LHCN-M2 (cell line): ENCODE data around the gene MYO9B. TPM values are rescaled to one million over a fixed set of nuclear protein-coding genes. Genes with fewer than 3 reads are reported as not detected.
"Not testable (repeated sequence)": the region's sequence is repeated elsewhere in the genome, so short reads cannot be mapped to it uniquely, and the experiment has no call there.

Experiments
- DNase-seq: peaks from one replicate; pipeline ENCODE4 v3.0.0-alpha.2; 2012; ENCODE audit warnings: low read depth
- total RNA-seq: library from RNA; depleted of rRNA; stranded (reverse); fragments of >200 nt; gene quantifications from 2 replicates; pipeline ENCODE4 v1.2.3, GENCODE V29; 2014

The MYO9B gene
- total RNA-seq, 1 experiment from 2014 or later = 52.1 TPM

GRCh38 chr19:17180997-17181702 is 105.6 kb downstream of the MYO9B start:
- DNase-seq = no peak

- no peak for DNase-seq
These were observed 107.7 kb downstream of the MYO9B start for GRCh38 chr19:17183271-17183761.

- no peak for DNase-seq
These were observed 108.3 kb downstream of the MYO9B start for GRCh38 chr19:17183858-17184321.

GRCh38 chr19:17184371-17184841 is 108.8 kb downstream of the MYO9B start:
- no peak for DNase-seq

- no peak for DNase-seq
These were observed 110.0 kb downstream of the MYO9B start for GRCh38 chr19:17185590-17185989.

- not testable (repeated sequence) for DNase-seq
These were observed 116.2 kb downstream of the MYO9B start for GRCh38 chr19:17191736-17192135.

GRCh38 chr19:17192751-17193150 is 117.2 kb downstream of the MYO9B start:
- DNase-seq = no peak

- no peak for DNase-seq
These were observed 119.0 kb downstream of the MYO9B start for GRCh38 chr19:17194608-17195007.

- DNase-seq = no peak
These were observed 119.5 kb downstream of the MYO9B start for GRCh38 chr19:17195106-17195505.

GRCh38 chr19:17196610-17197009 is 121.0 kb downstream of the MYO9B start:
- no peak for DNase-seq

- no peak for DNase-seq
These were observed 122.1 kb downstream of the MYO9B start for GRCh38 chr19:17197666-17198065.

GRCh38 chr19:17200408-17201079 is 125.0 kb downstream of the MYO9B start:
- no peak for DNase-seq

GRCh38 chr19:17202249-17202648 is 126.7 kb downstream of the MYO9B start:
- no peak for DNase-seq

GRCh38 chr19:17202713-17203112 is 127.1 kb downstream of the MYO9B start:
- no peak for DNase-seq

- DNase-seq = peak; percentile 34
These were observed 129.9 kb downstream of the MYO9B start for GRCh38 chr19:17205237-17206140.

- DNase-seq = no peak
These were observed 131.4 kb downstream of the MYO9B start for GRCh38 chr19:17206736-17207581.

- DNase-seq = peak; percentile 43
These were observed 133.8 kb downstream of the MYO9B start for GRCh38 chr19:17209126-17210036.

GRCh38 chr19:17210296-17210695 is 134.7 kb downstream of the MYO9B start:
- peak; percentile 50 for DNase-seq

GRCh38 chr19:17211547-17212446 is 136.2 kb downstream of the MYO9B start:
- no peak for DNase-seq
